ENCODE measurements around the gene PIGP.
"Not testable (repeated sequence)": the region's sequence is repeated elsewhere in the genome, so short reads cannot be mapped to it uniquely, and the experiment has no call there.

Gene PIGP

GRCh38 chr21:37075214-37075770 is 2.4 kb upstream of the PIGP start:
- no peak for DNase-seq

GRCh38 chr21:37074546-37074945 is 1.7 kb upstream of the PIGP start:
- DNase-seq, result no peak

GRCh38 chr21:37074197-37074510 is 1.3 kb upstream of the PIGP start:
- DNase-seq, result no peak

DNA sequence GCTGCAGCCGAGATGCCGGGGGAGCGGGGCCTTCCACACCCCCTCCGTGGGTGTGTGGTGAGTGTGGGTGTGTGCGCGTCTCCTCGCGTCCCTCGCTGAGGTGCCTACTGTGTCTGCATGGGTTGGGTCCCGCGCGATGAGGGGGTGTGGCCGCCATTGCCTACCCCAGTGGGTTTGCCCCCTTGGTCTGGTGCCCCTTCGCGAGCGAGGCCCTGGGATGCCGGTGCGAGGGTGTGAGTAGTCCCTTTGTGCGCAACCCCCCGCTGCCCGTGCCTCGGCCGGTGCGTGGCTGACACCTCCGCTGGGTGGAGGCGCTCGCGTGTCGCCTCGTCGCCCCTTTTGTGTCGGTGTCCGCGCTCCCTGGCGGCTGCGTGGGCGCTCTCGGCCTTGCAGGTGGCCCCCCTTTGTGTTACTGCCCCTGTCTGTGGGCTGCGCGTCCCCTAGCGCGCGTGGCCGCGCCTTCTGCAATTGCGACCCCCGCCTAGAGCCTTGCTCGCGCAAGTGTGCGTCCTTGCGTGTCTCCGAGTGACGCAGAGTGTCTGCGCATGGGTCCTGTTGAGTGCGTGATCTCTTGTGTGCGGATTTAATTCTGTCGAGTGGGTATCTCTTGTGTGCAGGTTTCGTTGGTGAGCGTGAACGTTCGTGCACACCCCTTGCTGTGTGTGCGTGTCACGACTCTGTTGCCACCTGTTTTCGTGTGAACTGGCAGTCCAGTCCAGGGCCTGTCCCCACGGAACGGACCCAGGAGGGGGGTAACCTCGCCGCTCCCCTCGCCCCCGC is 736 bp upstream of the PIGP start:
- DNase-seq, result peak; percentile 75

- DNase-seq, result peak; percentile 85
These were observed 440 bp downstream of the PIGP start for GRCh38 chr21:37072274-37072987.

DNA sequence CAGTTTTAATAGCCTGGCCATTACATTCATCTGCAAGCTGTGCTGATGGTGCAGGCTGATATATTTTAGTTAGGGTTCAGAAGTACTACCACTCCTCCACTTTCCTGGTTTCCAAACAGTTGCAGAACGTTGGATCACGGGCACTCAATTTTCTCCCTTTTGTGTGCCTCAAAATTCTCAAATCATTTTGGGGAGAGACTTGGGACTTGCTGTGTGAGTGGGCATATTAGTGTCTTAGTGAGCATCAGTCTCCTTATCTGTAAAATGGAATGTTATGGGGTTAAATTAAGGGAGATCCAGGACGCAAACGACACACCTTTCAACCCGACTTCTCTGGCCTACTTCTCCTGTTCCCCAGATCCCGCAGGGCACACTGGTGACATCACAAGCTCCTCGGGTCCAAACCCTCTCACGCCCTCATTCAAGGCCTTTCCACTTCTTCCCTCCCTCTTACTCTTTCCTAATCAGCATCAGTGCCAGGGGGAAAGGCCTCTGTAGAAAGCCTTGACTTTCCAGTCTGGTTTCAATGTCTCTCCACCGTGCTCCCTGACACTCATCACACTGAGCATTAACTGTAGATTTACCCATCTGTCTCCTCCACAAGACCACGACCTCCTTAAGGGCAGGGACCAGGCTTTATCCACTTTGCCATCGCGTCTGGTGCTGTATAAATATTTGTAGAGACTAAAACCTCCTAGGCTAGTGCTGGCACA is 1.2 kb downstream of the PIGP start:
- DNase-seq, result peak; percentile 71

- no peak for DNase-seq
These were observed 7.2 kb downstream of the PIGP start for GRCh38 chr21:37065561-37066177.

- no peak for DNase-seq
These were observed 8.0 kb downstream of the PIGP start for GRCh38 chr21:37064841-37065240.

- no peak for DNase-seq
These were observed 9.4 kb downstream of the PIGP start for GRCh38 chr21:37063433-37063832.

DNA sequence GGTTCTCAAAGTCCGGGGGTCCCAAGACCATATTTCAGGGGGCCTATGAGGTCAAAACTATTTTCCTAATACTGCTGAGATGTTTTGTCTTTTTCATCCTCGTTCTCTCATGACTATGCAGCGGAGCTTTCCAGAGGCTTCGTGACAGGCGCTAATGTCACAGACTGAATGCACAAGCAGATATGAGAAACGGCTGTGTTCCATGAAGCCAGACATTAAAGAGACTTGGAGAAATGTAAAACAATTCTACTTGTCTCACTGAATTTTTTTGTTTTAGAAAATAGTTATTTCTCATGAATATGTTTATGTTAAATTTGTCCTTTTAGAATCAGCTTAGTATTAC is 10.3 kb downstream of the PIGP start:
- no peak for DNase-seq

GRCh38 chr21:37061926-37062592 is 10.8 kb downstream of the PIGP start:
- DNase-seq, result no peak

DNA sequence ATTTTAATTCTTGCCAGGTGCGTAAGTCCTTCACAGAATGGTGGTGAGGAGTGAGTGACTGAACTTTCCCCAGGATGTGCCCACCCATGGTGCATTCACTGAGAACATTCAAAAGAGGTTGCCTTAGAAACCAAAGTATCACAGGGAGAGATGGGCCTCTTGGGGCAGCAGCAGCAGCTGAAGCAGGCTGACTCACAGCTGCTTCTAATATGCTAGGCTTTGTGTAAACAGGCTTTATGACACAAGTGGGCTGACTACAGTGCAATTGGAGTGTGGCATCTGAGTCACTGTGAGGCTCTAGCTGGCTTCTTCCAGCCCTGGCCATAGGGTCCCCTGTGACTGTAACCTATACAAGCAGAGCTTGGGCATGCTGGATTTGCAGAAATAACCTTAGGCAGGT is 12.6 kb downstream of the PIGP start:
- DNase-seq, result peak; percentile 36

- DNase-seq, result no peak
These were observed 13.7 kb downstream of the PIGP start for GRCh38 chr21:37059181-37059580.

- no peak for DNase-seq
These were observed 14.6 kb downstream of the PIGP start for GRCh38 chr21:37058261-37058660.

DNA sequence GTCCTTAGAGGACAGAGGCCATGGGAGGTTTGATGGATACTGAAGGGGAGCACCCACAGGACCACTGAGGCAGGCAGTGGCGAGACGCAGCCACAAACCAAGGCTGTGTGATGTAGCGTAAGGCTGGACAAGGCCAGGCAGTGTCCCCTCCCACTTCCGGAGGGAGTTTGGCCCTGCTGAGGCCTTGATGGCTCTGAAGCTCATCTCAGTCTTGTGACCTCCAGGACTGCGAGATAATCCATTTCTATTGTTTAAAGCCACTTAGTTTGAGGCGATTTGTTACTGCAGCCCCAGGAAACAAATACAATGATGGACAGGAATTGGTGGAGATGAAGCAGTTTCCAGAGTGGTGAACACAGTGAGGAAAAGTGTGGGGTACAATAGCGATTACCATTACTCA is 15.3 kb downstream of the PIGP start:
- no peak for DNase-seq

DNA sequence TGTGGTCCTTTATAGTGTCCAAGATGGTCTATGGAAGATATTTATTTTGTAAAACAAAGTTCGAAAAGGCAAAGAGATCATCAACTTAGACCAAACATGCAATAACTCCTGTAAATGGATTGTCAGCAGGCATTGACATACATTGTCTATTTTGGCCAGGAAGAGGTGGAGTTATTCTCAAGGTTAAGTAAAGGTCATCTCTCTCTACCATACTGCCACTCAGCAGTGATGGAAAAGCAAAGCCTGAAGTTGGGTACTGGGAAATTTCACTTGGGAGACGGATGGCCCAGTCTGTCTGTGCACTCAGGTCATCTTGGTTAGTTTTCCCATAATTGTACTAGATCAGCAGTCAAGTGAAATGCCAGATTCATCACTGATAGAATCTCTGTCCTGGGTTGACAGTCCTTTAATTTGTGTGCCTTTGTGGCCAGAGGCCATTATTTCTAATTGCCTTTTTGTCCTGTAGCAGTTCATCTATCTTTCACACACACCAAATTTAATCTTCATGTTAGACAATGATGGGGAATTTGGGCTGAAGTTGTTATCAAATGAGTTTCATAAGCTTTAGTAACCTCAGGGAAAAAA is 17.5 kb downstream of the PIGP start:
- no peak for DNase-seq

DNA sequence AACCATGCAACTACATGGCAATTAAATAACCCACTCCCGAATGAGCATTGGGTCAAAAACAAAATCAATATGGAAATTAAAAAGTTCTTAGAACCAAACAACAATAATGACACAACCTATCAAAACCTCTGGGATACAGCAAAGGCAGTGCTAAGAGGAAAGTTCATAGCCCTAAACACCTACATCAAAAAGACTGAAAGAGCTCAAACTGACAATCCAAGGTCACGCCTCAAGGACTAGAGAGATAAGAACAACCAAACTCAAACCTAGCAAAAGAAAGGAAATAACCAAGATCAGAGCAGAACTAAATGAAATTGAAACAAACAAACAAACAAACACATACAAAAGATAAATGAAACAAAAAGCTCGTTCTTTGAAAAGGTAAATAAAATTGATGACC is 23.1 kb downstream of the PIGP start:
- DNase-seq, result not testable (repeated sequence)

DNA sequence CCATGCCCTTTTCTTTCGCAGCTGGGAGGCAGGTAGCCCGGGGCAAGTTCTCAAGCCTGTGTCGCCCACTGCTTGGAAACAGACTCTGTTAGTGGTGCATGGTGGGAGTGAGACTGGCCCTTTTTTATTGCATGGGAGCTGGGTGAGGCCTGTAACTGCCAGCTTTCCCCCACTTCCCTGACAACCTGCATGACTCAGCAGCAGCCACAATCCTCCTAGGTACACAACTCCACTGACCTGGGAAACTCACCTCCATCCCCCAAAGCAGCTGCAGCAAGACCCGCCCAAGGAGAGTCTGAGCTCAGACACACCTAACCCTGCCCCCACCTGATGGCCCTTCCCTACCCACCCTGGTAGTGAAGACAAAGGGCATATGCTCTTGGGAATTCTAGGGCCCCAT is 25.8 kb downstream of the PIGP start:
- DNase-seq, result no peak

DNA sequence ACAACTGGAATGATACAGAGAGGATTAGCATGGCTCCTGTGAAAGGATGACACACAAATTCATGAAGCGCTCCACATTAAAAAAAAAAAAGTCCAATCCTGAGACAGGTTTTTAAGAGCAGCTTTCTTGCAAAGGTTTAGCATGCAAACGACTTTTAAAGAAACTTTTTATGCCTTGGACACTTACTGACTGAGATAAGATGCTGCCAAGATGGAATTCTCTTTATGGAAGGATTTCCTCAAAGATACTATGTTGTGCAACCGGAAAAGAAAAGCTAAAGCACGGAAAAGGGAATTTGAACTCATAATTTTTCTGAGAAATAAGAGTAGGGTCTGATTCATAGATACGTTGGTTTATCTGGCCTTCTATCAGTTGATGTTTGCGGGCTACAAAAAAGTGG is 27.3 kb downstream of the PIGP start:
- DNase-seq, result no peak

DNA sequence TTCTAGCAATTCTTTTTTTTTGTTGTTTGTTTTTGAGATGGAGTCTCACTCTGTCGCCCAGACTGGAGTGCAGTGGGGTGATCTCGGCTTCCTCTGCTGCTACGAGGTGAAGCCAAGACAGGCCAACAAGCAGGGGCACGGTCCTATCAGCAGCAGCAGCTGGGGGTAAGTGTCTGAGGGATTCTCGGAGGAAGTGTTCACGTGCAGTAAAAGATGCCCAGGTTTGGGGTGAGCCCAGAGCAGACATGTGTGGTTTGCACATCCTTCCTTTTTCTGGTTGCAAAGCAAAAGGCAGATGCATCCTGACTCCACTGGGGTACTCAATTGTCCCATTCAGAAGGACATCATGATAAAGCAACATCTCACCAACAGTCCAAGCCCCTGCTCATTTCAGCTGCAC is 27.7 kb downstream of the PIGP start:
- DNase-seq, result no peak

DNA sequence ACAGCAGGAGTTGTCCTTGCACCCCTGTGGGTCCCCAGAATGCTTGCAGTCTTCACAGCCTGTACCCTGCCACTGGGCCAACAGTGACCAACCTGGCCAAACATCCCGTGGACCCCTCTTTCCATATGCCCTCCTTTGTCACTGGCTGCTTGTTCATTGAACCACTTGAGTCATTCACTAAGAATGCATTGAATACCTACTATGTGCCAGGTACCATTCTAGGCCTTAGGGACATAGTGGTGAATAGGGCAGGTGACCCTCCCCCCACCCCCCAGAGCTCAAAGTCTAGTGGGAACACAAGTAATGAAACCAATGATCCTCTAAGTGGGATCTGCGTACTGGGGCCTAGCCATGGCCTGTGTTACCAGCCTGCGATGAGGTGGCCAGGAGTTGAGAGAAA is 28.2 kb downstream of the PIGP start:
- no peak for DNase-seq

DNA sequence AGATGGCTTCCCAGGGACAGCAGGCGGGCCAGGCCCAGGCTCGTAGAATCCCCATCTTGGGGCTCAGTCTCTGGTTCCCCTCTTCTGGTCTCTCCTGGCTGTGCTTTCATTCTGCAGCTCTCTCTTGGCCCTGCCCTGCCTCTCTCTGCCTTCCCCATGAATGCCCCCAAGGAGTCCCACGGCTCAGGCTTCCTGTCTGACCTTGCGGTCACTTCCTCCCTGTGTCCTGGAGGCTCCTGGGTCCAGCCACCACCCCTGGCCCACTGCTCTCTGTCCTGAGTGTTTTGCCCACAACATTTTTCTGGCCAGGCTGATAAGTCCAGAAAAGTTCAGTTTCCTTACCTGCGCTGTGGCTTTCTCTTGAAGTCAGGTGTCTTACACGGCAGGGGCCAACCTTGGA is 29.1 kb downstream of the PIGP start:
- DNase-seq, result no peak

All from OCI-M1 (cell line).